H1 (cell line): Measurements from ENCODE around the gene MAPK8IP2. TPM values are rescaled to one million over a fixed set of nuclear protein-coding genes. Genes with fewer than 3 reads are reported as not detected.

Source experiments
- CTCF ChIA-PET: fragments of 300-600 bp; sonication (Branson Sonifier 250); formaldehyde crosslinking; loops from one replicate; lab custom pipeline; 2021; ENCODE audit not compliant: partially characterized antibody; lab: Charles Lee
- POLR2A ChIA-PET: fragments of 300-600 bp; sonication (Branson Sonifier 250); formaldehyde crosslinking; loops from one replicate; lab custom pipeline; 2021; ENCODE audit warnings: inconsistent platforms; ENCODE audit not compliant: partially characterized antibody; lab: Charles Lee
- DNase-seq, 2 experiments: peaks; one replicate each; pipeline versions ENCODE4 v3.0.0 to v3.0.0-alpha.2; 2010 to 2022; ENCODE audit warnings: low spot score in 2 of 2, low read depth in 1 of 2, mixed read lengths in 1 of 2
- FAIRE-seq: peaks from 2 replicates; lab custom pipeline; 2011; peaks lifted over from hg19 to GRCh38; lab: Jason Lieb, UNC
- H2AFZ ChIP-seq: 2 replicates; pipeline ENCODE4 v1.8.1; 2012; ENCODE audit warnings: low read length, inconsistent platforms
- H2AK5ac ChIP-seq: 2 replicates; pipeline ENCODE4 v1.6.1; 2013; ENCODE audit warnings: low read depth, low read length
- H2BK120ac ChIP-seq: replicated peaks from 2 replicates; pipeline ENCODE3; 2013; ENCODE audit warnings: low read depth, low read length, inconsistent platforms
- H2BK12ac ChIP-seq: 2 replicates; pipeline ENCODE4 v1.6.1; 2013; ENCODE audit warnings: low read depth, low read length
- H2BK15ac ChIP-seq: 2 replicates; pipeline ENCODE4 v1.6.1; 2013; ENCODE audit warnings: low read length
- H2BK20ac ChIP-seq: 2 replicates; pipeline ENCODE4 v1.6.1; 2013; ENCODE audit warnings: low read length
- H2BK5ac ChIP-seq: 2 replicates; pipeline ENCODE4 v1.6.1; 2013; ENCODE audit warnings: low read depth, low read length
- H3K14ac ChIP-seq: 2 replicates; pipeline ENCODE4 v1.6.1; 2013; ENCODE audit warnings: inconsistent platforms; ENCODE audit not compliant: insufficient read length
- H3K18ac ChIP-seq: 2 replicates; pipeline ENCODE4 v1.6.1; 2013; ENCODE audit warnings: low read length; ENCODE audit errors: extremely low read depth
- H3K23ac ChIP-seq: 2 replicates; pipeline ENCODE4 v1.6.1; 2013; ENCODE audit warnings: inconsistent platforms; ENCODE audit not compliant: insufficient read length
- H3K23me2 ChIP-seq: 2 replicates; pipeline ENCODE4 v1.6.1; 2013; ENCODE audit warnings: low read depth, low read length
- H3K27ac ChIP-seq: 2 replicates; pipeline ENCODE4 v1.6.1; 2011; ENCODE audit warnings: low read depth, low read length, inconsistent platforms
- H3K27me3 ChIP-seq, 4 experiments: replicated peaks in 1 of 4; 1 replicate in 1 of 4; 2 replicates in 3 of 4; pipeline versions ENCODE4 v1.6.1 to v1.8.1; 2011 to 2013; ENCODE audit warnings: low read length in 3 of 4, mild to moderate bottlenecking in 3 of 4, inconsistent platforms in 2 of 4, mixed read lengths in 2 of 4, moderate library complexity in 1 of 4; ENCODE audit not compliant: control insufficient read depth in 3 of 4, insufficient read depth in 3 of 4; ENCODE audit errors: extremely low read depth in 1 of 4
- H3K36me3 ChIP-seq, 4 experiments: 2 replicates each; pipeline versions ENCODE4 v1.6.1 to v1.8.1; 2011 to 2013; ENCODE audit warnings: mild to moderate bottlenecking in 4 of 4, low read length in 3 of 4, moderate library complexity in 2 of 4, control low read depth in 1 of 4, inconsistent platforms in 1 of 4; ENCODE audit not compliant: insufficient read depth in 4 of 4, control insufficient read depth in 2 of 4
- H3K4ac ChIP-seq: replicated peaks from 2 replicates; pipeline ENCODE3; 2013; ENCODE audit warnings: low read length, low read depth, mixed read lengths, inconsistent platforms; ENCODE audit not compliant: insufficient read length
- H3K4me1 ChIP-seq, 4 experiments: replicated peaks in 1 of 4; 1 replicate in 1 of 4; 2 replicates in 3 of 4; pipeline versions ENCODE4 v1.6.1 to v1.8.1; 2011 to 2013; ENCODE audit warnings: low read length in 3 of 4, inconsistent platforms in 2 of 4, mixed read lengths in 1 of 4; ENCODE audit not compliant: insufficient read depth in 4 of 4, control insufficient read depth in 3 of 4
- H3K4me2 ChIP-seq, 2 experiments: 2 replicates each; pipeline versions ENCODE4 v1.6.1 to v1.8.1; 2011 to 2013; ENCODE audit warnings: low read depth in 2 of 2, low read length in 2 of 2, control low read depth in 1 of 2, inconsistent platforms in 1 of 2, mild to moderate bottlenecking in 1 of 2; ENCODE audit not compliant: insufficient read depth in 1 of 2
- H3K4me3 ChIP-seq, 4 experiments: fragments of 200-600, 300-600 bp in 1 of 4; sonication (generic), shearing (Covaris generic), sonication (Bioruptor Twin) in 1 of 4; 2 replicates each; pipeline versions ENCODE4 v1.5.1 to v1.8.1; 2011 to 2016; ENCODE audit warnings: low read length in 4 of 4, low read depth in 3 of 4, control low read depth in 2 of 4, inconsistent platforms in 2 of 4, mild to moderate bottlenecking in 2 of 4, mixed read lengths in 1 of 4, moderate library complexity in 1 of 4; ENCODE audit not compliant: insufficient read depth in 2 of 4; ENCODE audit errors: extremely low read depth in 1 of 4
- H3K56ac ChIP-seq: replicated peaks from 2 replicates; pipeline ENCODE3; 2013; ENCODE audit warnings: low read depth, mild to moderate bottlenecking, mixed read lengths, low read length, inconsistent platforms; ENCODE audit not compliant: insufficient read length
- H3K79me1 ChIP-seq: 2 replicates; pipeline ENCODE4 v1.6.1; 2013; ENCODE audit warnings: low read depth, low read length, control low read depth
- H3K79me2 ChIP-seq, 2 experiments: 2 replicates each; pipeline versions ENCODE4 v1.6.1 to v1.8.1; 2012 to 2013; ENCODE audit warnings: low read length in 2 of 2, mild to moderate bottlenecking in 2 of 2, inconsistent platforms in 1 of 2; ENCODE audit not compliant: insufficient read depth in 2 of 2, control insufficient read depth in 1 of 2
- H3K9ac ChIP-seq, 4 experiments: replicated peaks in 1 of 4; 1 replicate in 1 of 4; 2 replicates in 3 of 4; pipeline versions ENCODE4 v1.6.1 to v1.8.1; 2011 to 2013; ENCODE audit warnings: low read depth in 3 of 4, low read length in 3 of 4, control low read depth in 2 of 4, mild to moderate bottlenecking in 2 of 4, moderate library complexity in 2 of 4, inconsistent platforms in 1 of 4; ENCODE audit errors: extremely low read depth in 1 of 4
- H3K9me3 ChIP-seq, 2 experiments: 2 replicates each; pipeline versions ENCODE4 v1.6.1 to v1.8.1; 2012 to 2013; ENCODE audit warnings: mild to moderate bottlenecking in 2 of 2, moderate library complexity in 2 of 2, control low read depth in 1 of 2, inconsistent platforms in 1 of 2, low read depth in 1 of 2, low read length in 1 of 2, mixed read lengths in 1 of 2; ENCODE audit not compliant: insufficient read depth in 2 of 2
- H4K20me1 ChIP-seq, 2 experiments: replicated peaks in 1 of 2; 2 replicates each; pipeline versions ENCODE3 to v1.8.1; 2011 to 2013; ENCODE audit warnings: inconsistent platforms in 2 of 2, low read length in 2 of 2, mild to moderate bottlenecking in 1 of 2; ENCODE audit not compliant: insufficient read depth in 2 of 2, control insufficient read depth in 1 of 2
- H4K5ac ChIP-seq: 2 replicates; pipeline ENCODE4 v1.6.1; 2013; ENCODE audit warnings: low read length, low read depth, mixed read lengths, inconsistent platforms; ENCODE audit not compliant: insufficient read length
- H4K8ac ChIP-seq: 2 replicates; pipeline ENCODE4 v1.8.0; 2013; ENCODE audit warnings: mild to moderate bottlenecking, moderate library complexity, low read length, inconsistent platforms; ENCODE audit not compliant: insufficient read depth; ENCODE audit errors: extremely low read depth
- H4K91ac ChIP-seq: replicated peaks from 2 replicates; pipeline ENCODE3; 2013; ENCODE audit warnings: low read length, mixed read lengths, inconsistent platforms; ENCODE audit not compliant: insufficient read length
- ATF3 ChIP-seq: IDR thresholded peaks from 2 replicates; pipeline ENCODE4 v1.6.1; 2011; ENCODE audit warnings: low read depth, mild to moderate bottlenecking, low read length; ENCODE audit not compliant: insufficient read depth
- BACH1 ChIP-seq: IDR thresholded peaks from 2 replicates; pipeline ENCODE4 v1.6.1; 2012; ENCODE audit warnings: low read length, improper control_type of control experiment
- CEBPB ChIP-seq: IDR thresholded peaks from 2 replicates; pipeline ENCODE4 v1.6.1; 2012; ENCODE audit warnings: low read depth, low read length
- CTCF ChIP-seq, 3 experiments: IDR thresholded peaks; 1 replicate in 2 of 3; 2 replicates in 1 of 3; pipeline versions ENCODE4 v1.5.1 to v1.6.1; 2011; ENCODE audit warnings: low read length in 3 of 3, mild to moderate bottlenecking in 3 of 3, inconsistent platforms in 2 of 3, low read depth in 1 of 3, moderate library complexity in 1 of 3; ENCODE audit not compliant: insufficient read depth in 1 of 3; ENCODE audit errors: control extremely low read depth in 1 of 3
- HDAC2 ChIP-seq, 2 experiments: fragments of 300-600 bp in 1 of 2; sonication (generic) in 1 of 2; IDR thresholded peaks; 2 replicates each; pipeline ENCODE4 v1.6.1; 2011 to 2012; ENCODE audit warnings: low read depth in 2 of 2, low read length in 2 of 2, mild to moderate bottlenecking in 2 of 2, moderate library complexity in 2 of 2, borderline replicate concordance in 1 of 2, inconsistent platforms in 1 of 2
- HDAC6 ChIP-seq: IDR thresholded peaks from one replicate; pipeline ENCODE4 v1.7.1; 2012; ENCODE audit warnings: low read depth, mild to moderate bottlenecking, inconsistent platforms, low read length, moderate library complexity
- KDM1A ChIP-seq: fragments of 200-600, 300-600 bp; sonication (generic); IDR thresholded peaks from 2 replicates; pipeline ENCODE4 v1.7.1; 2016; ENCODE audit warnings: mild to moderate bottlenecking, low read length, borderline replicate concordance
- MAX ChIP-seq: IDR thresholded peaks from 2 replicates; pipeline ENCODE4 v1.6.1; 2012; ENCODE audit warnings: inconsistent platforms
- SIRT6 ChIP-seq: IDR thresholded peaks from one replicate; pipeline ENCODE4 v1.7.1; 2012; ENCODE audit warnings: low read length, inconsistent platforms
- SP2 ChIP-seq: IDR thresholded peaks from 2 replicates; pipeline ENCODE4 v1.6.1; 2012; ENCODE audit warnings: mild to moderate bottlenecking, low read length, inconsistent platforms
- TEAD4 ChIP-seq: IDR thresholded peaks from 2 replicates; pipeline ENCODE4 v1.6.1; 2012; ENCODE audit warnings: low read depth, low read length, inconsistent platforms, mixed read lengths
- WGBS, 2 experiments: shearing (Covaris generic) in 1 of 2; methylation state at CpG; one replicate each; pipeline versions ENCODE4 v1.1.6 to v1.1.7; 2013 to 2015; ENCODE audit warnings: low lambda C conversion rate in 2 of 2, mixed read lengths in 2 of 2, inconsistent platforms in 1 of 2, low coverage in 1 of 2, missing lambda C conversion rate in 1 of 2; ENCODE audit not compliant: insufficient replicate concordance in 2 of 2, insufficient coverage in 1 of 2, insufficient read length in 1 of 2; ENCODE audit errors: extremely low coverage in 1 of 2, missing lambda C conversion rate in 1 of 2; 5-methylcytosine and 5-hydroxymethylcytosine counted together
- polyA plus RNA-seq, 7 experiments: library from polyadenylated mRNA; depleted of rRNA in 3 of 7; stranded (reverse) in 5 of 7; unstranded in 2 of 7; fragments of >200 nt in 5 of 7; fragments of 200-250 nt in 2 of 7; gene quantifications; 1 replicate in 5 of 7; 2 replicates in 1 of 7; 4 replicates in 1 of 7; pipeline versions ENCODE4 v1.2.1 to v1.2.3, GENCODE V29; 2011 to 2013; ENCODE audit warnings: missing spikeins in 2 of 7, mixed read lengths in 2 of 7
- total RNA-seq: library from RNA; stranded (reverse); fragmentation: NEBNext Ultra II Directional; extraction: Animal tissue kit (Norgen Biotek cat#: 25700); gene quantifications from 2 replicates; pipeline ENCODE4 v1.2.1, GENCODE V29; 2021

MAPK8IP2 gene
- total and polyA plus RNA-seq, 2 of the 8 experiments (the other 6 are each of a cell fraction or from before 2014, with no cell fraction given): 1.5 to 5.5 TPM

DNA sequence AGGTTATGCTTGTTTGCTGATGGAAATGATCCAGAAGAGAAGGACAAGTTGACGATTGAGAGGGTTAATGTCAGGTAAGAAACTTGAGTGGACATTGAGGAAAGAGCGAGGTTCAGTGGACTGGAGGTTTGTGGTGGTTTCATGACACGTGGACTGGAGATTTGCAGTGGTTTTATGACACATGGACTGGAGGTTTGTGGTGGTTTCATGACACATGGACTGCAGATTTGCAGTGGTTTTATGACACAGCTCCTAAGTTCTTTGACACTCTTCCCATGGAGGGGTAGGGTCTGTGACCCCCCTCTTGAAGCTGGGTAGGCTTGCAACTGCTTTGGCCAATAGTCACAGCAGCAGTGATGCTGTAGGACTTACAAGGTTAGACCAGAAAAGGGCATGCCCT, 5.4 kb upstream of the MAPK8IP2 start:
- H3K9me3 ChIP-seq: no peaks in the 10 kb centered on the region
- no peak overlapping the region for H4K5ac ChIP-seq
- no peak overlapping the region for H2BK20ac ChIP-seq
- H2BK120ac ChIP-seq: no peak overlapping the region
- H3K4me3 ChIP-seq: no peak overlapping the region
- H3K79me2 ChIP-seq: no peaks in the 10 kb centered on the region
- H2BK12ac ChIP-seq: no peak overlapping the region
- no peak overlapping the region for H3K9ac ChIP-seq
- no peaks in the 10 kb centered on the region; the same call in 1 of the 2 replicates for H3K23me2 ChIP-seq
- CTCF ChIA-PET: interaction anchor here (0.7 to 1.6 kb wide), 3 partner anchors 10 to 44 kb away, joined by 3 to 5 read pairs (median 5); partner anchors contain the start of gene SYCE3
- peaks cover 7 to 29% (median 11%) of the 10 kb centered on the region in 4 experiments; a peak in 6 of 7 replicates for H3K27me3 ChIP-seq
- H3K4me1 ChIP-seq: peaks cover 0 to 3% (median 0%) of the 10 kb centered on the region in 4 experiments; a peak in 1 of 7 replicates
- no peak overlapping the region for H2AK5ac ChIP-seq
- no peak overlapping the region for H2AFZ ChIP-seq
- H4K91ac ChIP-seq: no peak overlapping the region
- no peaks in the 10 kb centered on the region for H3K36me3 ChIP-seq
- no peak for FAIRE-seq
- H3K56ac ChIP-seq: no peak overlapping the region
- WGBS, 2 experiments: 76% methylated on average over 3 of the region's 3 CpGs; no CpG with 5 or more reads in 1 of the 2 experiments
- no peak overlapping the region for H3K27ac ChIP-seq
- H3K4me2 ChIP-seq: no peak overlapping the region
- H4K20me1 ChIP-seq: peaks cover 3 to 4% of the 10 kb centered on the region in 2 experiments
- H3K4ac ChIP-seq: no peak overlapping the region
- H3K18ac ChIP-seq: no peak overlapping the region
- no peaks in the 10 kb centered on the region for H3K79me1 ChIP-seq
- H4K8ac ChIP-seq: no peak overlapping the region
- no peak for DNase-seq
- H2BK5ac ChIP-seq: no peak overlapping the region
- no peak overlapping the region for H2BK15ac ChIP-seq
- POLR2A ChIA-PET: interaction anchor here (1.2 kb wide), 1 partner anchor 9 kb away, joined by 3 read pairs; no protein-coding TSS in a partner anchor
- no peak overlapping the region for H3K23ac ChIP-seq
- no peak overlapping the region for H3K14ac ChIP-seq
- TF ChIP-seq SIRT6: no peak
- no peak for TF ChIP-seq ATF3
- no peak for TF ChIP-seq HDAC2 (IDR thresholded peaks at IDR 0.05; ENCODE audit: borderline replicate concordance in 1 of 2, low read depth in 2 of 2, low read length in 2 of 2)
- no peak for TF ChIP-seq CTCF (IDR thresholded peaks at IDR 0.05; ENCODE audit: control extremely low read depth in 1 of 3, insufficient read depth in 1 of 3, low read depth in 1 of 3, low read length in 3 of 3)
- no peak for TF ChIP-seq TEAD4
- no peak for TF ChIP-seq KDM1A
- no peak for TF ChIP-seq HDAC6
- no peak for TF ChIP-seq CEBPB
- TF ChIP-seq SP2: no peak
- no peak for TF ChIP-seq BACH1
- no peak for TF ChIP-seq MAX
